B cell (primary cell): Measurements from ENCODE around the gene ATP9A.

Experiments used
- CTCF ChIP-seq: fragments of 200-600 bp; IDR thresholded peaks from one replicate; pipeline ENCODE4 v1.8.0; 2022; ENCODE audit warnings: antibody characterized with exemption, mild to moderate bottlenecking
- EZH2 ChIP-seq: IDR thresholded peaks from 2 replicates; pipeline ENCODE4 v1.6.1; 2012; ENCODE audit warnings: borderline replicate concordance, low read depth, mild to moderate bottlenecking, moderate library complexity, low read length; ENCODE audit not compliant: insufficient read depth, poor library complexity, severe bottlenecking

- TF ChIP-seq CTCF (no peak), EZH2 (no peak)
These were observed 204.5 kb downstream of the ATP9A start for GRCh38 chr20:51563486-51564332.
